H1 (cell line): Measurements from ENCODE around the gene GALK1. TPM values are rescaled to one million over a fixed set of nuclear protein-coding genes. Genes with fewer than 3 reads are reported as not detected.

Experiments
- CTCF ChIA-PET: fragments of 300-600 bp; sonication (Branson Sonifier 250); formaldehyde crosslinking; loops from one replicate; lab custom pipeline; 2021; ENCODE audit not compliant: partially characterized antibody; lab: Charles Lee
- POLR2A ChIA-PET: fragments of 300-600 bp; sonication (Branson Sonifier 250); formaldehyde crosslinking; loops from one replicate; lab custom pipeline; 2021; ENCODE audit warnings: inconsistent platforms; ENCODE audit not compliant: partially characterized antibody; lab: Charles Lee
- DNase-seq, 2 experiments: peaks; one replicate each; pipeline versions ENCODE4 v3.0.0 to v3.0.0-alpha.2; 2010 to 2022; ENCODE audit warnings: low spot score in 2 of 2, low read depth in 1 of 2, mixed read lengths in 1 of 2
- FAIRE-seq: peaks from 2 replicates; lab custom pipeline; 2011; peaks lifted over from hg19 to GRCh38; lab: Jason Lieb, UNC
- H2AFZ ChIP-seq: 2 replicates; pipeline ENCODE4 v1.8.1; 2012; ENCODE audit warnings: low read length, inconsistent platforms
- H2AK5ac ChIP-seq: 2 replicates; pipeline ENCODE4 v1.6.1; 2013; ENCODE audit warnings: low read depth, low read length
- H2BK120ac ChIP-seq: replicated peaks from 2 replicates; pipeline ENCODE3; 2013; ENCODE audit warnings: low read depth, low read length, inconsistent platforms
- H2BK12ac ChIP-seq: 2 replicates; pipeline ENCODE4 v1.6.1; 2013; ENCODE audit warnings: low read depth, low read length
- H2BK15ac ChIP-seq: 2 replicates; pipeline ENCODE4 v1.6.1; 2013; ENCODE audit warnings: low read length
- H2BK20ac ChIP-seq: 2 replicates; pipeline ENCODE4 v1.6.1; 2013; ENCODE audit warnings: low read length
- H2BK5ac ChIP-seq: 2 replicates; pipeline ENCODE4 v1.6.1; 2013; ENCODE audit warnings: low read depth, low read length
- H3K14ac ChIP-seq: 2 replicates; pipeline ENCODE4 v1.6.1; 2013; ENCODE audit warnings: inconsistent platforms; ENCODE audit not compliant: insufficient read length
- H3K18ac ChIP-seq: 2 replicates; pipeline ENCODE4 v1.6.1; 2013; ENCODE audit warnings: low read length; ENCODE audit errors: extremely low read depth
- H3K23ac ChIP-seq: 2 replicates; pipeline ENCODE4 v1.6.1; 2013; ENCODE audit warnings: inconsistent platforms; ENCODE audit not compliant: insufficient read length
- H3K23me2 ChIP-seq: 2 replicates; pipeline ENCODE4 v1.6.1; 2013; ENCODE audit warnings: low read depth, low read length
- H3K27ac ChIP-seq: 2 replicates; pipeline ENCODE4 v1.6.1; 2011; ENCODE audit warnings: low read depth, low read length, inconsistent platforms
- H3K27me3 ChIP-seq, 4 experiments: replicated peaks in 1 of 4; 1 replicate in 1 of 4; 2 replicates in 3 of 4; pipeline versions ENCODE4 v1.6.1 to v1.8.1; 2011 to 2013; ENCODE audit warnings: low read length in 3 of 4, mild to moderate bottlenecking in 3 of 4, inconsistent platforms in 2 of 4, mixed read lengths in 2 of 4, moderate library complexity in 1 of 4; ENCODE audit not compliant: control insufficient read depth in 3 of 4, insufficient read depth in 3 of 4; ENCODE audit errors: extremely low read depth in 1 of 4
- H3K36me3 ChIP-seq, 4 experiments: 2 replicates each; pipeline versions ENCODE4 v1.6.1 to v1.8.1; 2011 to 2013; ENCODE audit warnings: mild to moderate bottlenecking in 4 of 4, low read length in 3 of 4, moderate library complexity in 2 of 4, control low read depth in 1 of 4, inconsistent platforms in 1 of 4; ENCODE audit not compliant: insufficient read depth in 4 of 4, control insufficient read depth in 2 of 4
- H3K4ac ChIP-seq: replicated peaks from 2 replicates; pipeline ENCODE3; 2013; ENCODE audit warnings: low read length, low read depth, mixed read lengths, inconsistent platforms; ENCODE audit not compliant: insufficient read length
- H3K4me1 ChIP-seq, 4 experiments: replicated peaks in 1 of 4; 1 replicate in 1 of 4; 2 replicates in 3 of 4; pipeline versions ENCODE4 v1.6.1 to v1.8.1; 2011 to 2013; ENCODE audit warnings: low read length in 3 of 4, inconsistent platforms in 2 of 4, mixed read lengths in 1 of 4; ENCODE audit not compliant: insufficient read depth in 4 of 4, control insufficient read depth in 3 of 4
- H3K4me2 ChIP-seq, 2 experiments: 2 replicates each; pipeline versions ENCODE4 v1.6.1 to v1.8.1; 2011 to 2013; ENCODE audit warnings: low read depth in 2 of 2, low read length in 2 of 2, control low read depth in 1 of 2, inconsistent platforms in 1 of 2, mild to moderate bottlenecking in 1 of 2; ENCODE audit not compliant: insufficient read depth in 1 of 2
- H3K4me3 ChIP-seq, 4 experiments: fragments of 200-600, 300-600 bp in 1 of 4; sonication (generic), shearing (Covaris generic), sonication (Bioruptor Twin) in 1 of 4; 2 replicates each; pipeline versions ENCODE4 v1.5.1 to v1.8.1; 2011 to 2016; ENCODE audit warnings: low read length in 4 of 4, low read depth in 3 of 4, control low read depth in 2 of 4, inconsistent platforms in 2 of 4, mild to moderate bottlenecking in 2 of 4, mixed read lengths in 1 of 4, moderate library complexity in 1 of 4; ENCODE audit not compliant: insufficient read depth in 2 of 4; ENCODE audit errors: extremely low read depth in 1 of 4
- H3K56ac ChIP-seq: replicated peaks from 2 replicates; pipeline ENCODE3; 2013; ENCODE audit warnings: low read depth, mild to moderate bottlenecking, mixed read lengths, low read length, inconsistent platforms; ENCODE audit not compliant: insufficient read length
- H3K79me1 ChIP-seq: 2 replicates; pipeline ENCODE4 v1.6.1; 2013; ENCODE audit warnings: low read depth, low read length, control low read depth
- H3K79me2 ChIP-seq, 2 experiments: 2 replicates each; pipeline versions ENCODE4 v1.6.1 to v1.8.1; 2012 to 2013; ENCODE audit warnings: low read length in 2 of 2, mild to moderate bottlenecking in 2 of 2, inconsistent platforms in 1 of 2; ENCODE audit not compliant: insufficient read depth in 2 of 2, control insufficient read depth in 1 of 2
- H3K9ac ChIP-seq, 4 experiments: replicated peaks in 1 of 4; 1 replicate in 1 of 4; 2 replicates in 3 of 4; pipeline versions ENCODE4 v1.6.1 to v1.8.1; 2011 to 2013; ENCODE audit warnings: low read depth in 3 of 4, low read length in 3 of 4, control low read depth in 2 of 4, mild to moderate bottlenecking in 2 of 4, moderate library complexity in 2 of 4, inconsistent platforms in 1 of 4; ENCODE audit errors: extremely low read depth in 1 of 4
- H3K9me3 ChIP-seq, 2 experiments: 2 replicates each; pipeline versions ENCODE4 v1.6.1 to v1.8.1; 2012 to 2013; ENCODE audit warnings: mild to moderate bottlenecking in 2 of 2, moderate library complexity in 2 of 2, control low read depth in 1 of 2, inconsistent platforms in 1 of 2, low read depth in 1 of 2, low read length in 1 of 2, mixed read lengths in 1 of 2; ENCODE audit not compliant: insufficient read depth in 2 of 2
- H4K20me1 ChIP-seq, 2 experiments: replicated peaks in 1 of 2; 2 replicates each; pipeline versions ENCODE3 to v1.8.1; 2011 to 2013; ENCODE audit warnings: inconsistent platforms in 2 of 2, low read length in 2 of 2, mild to moderate bottlenecking in 1 of 2; ENCODE audit not compliant: insufficient read depth in 2 of 2, control insufficient read depth in 1 of 2
- H4K5ac ChIP-seq: 2 replicates; pipeline ENCODE4 v1.6.1; 2013; ENCODE audit warnings: low read length, low read depth, mixed read lengths, inconsistent platforms; ENCODE audit not compliant: insufficient read length
- H4K8ac ChIP-seq: 2 replicates; pipeline ENCODE4 v1.8.0; 2013; ENCODE audit warnings: mild to moderate bottlenecking, moderate library complexity, low read length, inconsistent platforms; ENCODE audit not compliant: insufficient read depth; ENCODE audit errors: extremely low read depth
- H4K91ac ChIP-seq: replicated peaks from 2 replicates; pipeline ENCODE3; 2013; ENCODE audit warnings: low read length, mixed read lengths, inconsistent platforms; ENCODE audit not compliant: insufficient read length
- CBX5 ChIP-seq: fragments of 300-800, 300-1000 bp; sonication (generic); IDR thresholded peaks from 2 replicates; pipeline ENCODE4 v1.7.1; 2016; ENCODE audit warnings: antibody characterized with exemption, low read length, low read depth
- CBX8 ChIP-seq: fragments of 300-800, 300-1000 bp; sonication (generic); IDR thresholded peaks from 2 replicates; pipeline ENCODE4 v1.7.1; 2016; ENCODE audit warnings: low read depth, low read length, borderline replicate concordance
- CREB1 ChIP-seq: IDR thresholded peaks from 2 replicates; pipeline ENCODE4 v1.6.1; 2012; ENCODE audit warnings: inconsistent platforms
- HDAC6 ChIP-seq: IDR thresholded peaks from one replicate; pipeline ENCODE4 v1.7.1; 2012; ENCODE audit warnings: low read depth, mild to moderate bottlenecking, inconsistent platforms, low read length, moderate library complexity
- KDM1A ChIP-seq: fragments of 200-600, 300-600 bp; sonication (generic); IDR thresholded peaks from 2 replicates; pipeline ENCODE4 v1.7.1; 2016; ENCODE audit warnings: mild to moderate bottlenecking, low read length, borderline replicate concordance
- NANOG ChIP-seq: IDR thresholded peaks from 2 replicates; pipeline ENCODE4 v1.6.1; 2011; ENCODE audit warnings: low read length, low read depth, mild to moderate bottlenecking, inconsistent platforms; ENCODE audit not compliant: insufficient read depth, poor library complexity, severe bottlenecking
- PHF8 ChIP-seq: fragments of 200-600 bp; sonication (generic); conservative IDR thresholded peaks from 2 replicates; pipeline ENCODE4 v1.7.1; 2012; ENCODE audit warnings: low read depth, mild to moderate bottlenecking, inconsistent platforms, low read length, moderate library complexity
- SAP30 ChIP-seq: fragments of 300-600 bp; sonication (generic); IDR thresholded peaks from 2 replicates; pipeline ENCODE4 v1.7.1; 2012; ENCODE audit warnings: low read length, moderate library complexity, mild to moderate bottlenecking, inconsistent platforms; ENCODE audit not compliant: insufficient read depth, insufficient replicate concordance
- TAF7 ChIP-seq: optimal IDR thresholded peaks from 2 replicates; pipeline ENCODE3; 2011; ENCODE audit warnings: low read depth, mild to moderate bottlenecking, inconsistent platforms, low read length, moderate library complexity, borderline replicate concordance
- WGBS, 2 experiments: shearing (Covaris generic) in 1 of 2; methylation state at CpG; one replicate each; pipeline versions ENCODE4 v1.1.6 to v1.1.7; 2013 to 2015; ENCODE audit warnings: low lambda C conversion rate in 2 of 2, mixed read lengths in 2 of 2, inconsistent platforms in 1 of 2, low coverage in 1 of 2, missing lambda C conversion rate in 1 of 2; ENCODE audit not compliant: insufficient replicate concordance in 2 of 2, insufficient coverage in 1 of 2, insufficient read length in 1 of 2; ENCODE audit errors: extremely low coverage in 1 of 2, missing lambda C conversion rate in 1 of 2; 5-methylcytosine and 5-hydroxymethylcytosine counted together
- polyA plus RNA-seq, 7 experiments: library from polyadenylated mRNA; depleted of rRNA in 3 of 7; stranded (reverse) in 5 of 7; unstranded in 2 of 7; fragments of >200 nt in 5 of 7; fragments of 200-250 nt in 2 of 7; gene quantifications; 1 replicate in 5 of 7; 2 replicates in 1 of 7; 4 replicates in 1 of 7; pipeline versions ENCODE4 v1.2.1 to v1.2.3, GENCODE V29; 2011 to 2013; ENCODE audit warnings: missing spikeins in 2 of 7, mixed read lengths in 2 of 7
- total RNA-seq: library from RNA; stranded (reverse); fragmentation: NEBNext Ultra II Directional; extraction: Animal tissue kit (Norgen Biotek cat#: 25700); gene quantifications from 2 replicates; pipeline ENCODE4 v1.2.1, GENCODE V29; 2021

Gene GALK1
- total and polyA plus RNA-seq, 2 of the 8 experiments (the other 6 are each of a cell fraction or from before 2014, with no cell fraction given), result 34.1 to 47.9 TPM

GRCh38 chr17:75733471-75733870 lies 31.5 kb downstream of the GALK1 start:
- H2BK20ac ChIP-seq, result no peak overlapping the region
- no peak overlapping the region for H3K4ac ChIP-seq
- no peak overlapping the region for H3K14ac ChIP-seq
- H3K27me3 ChIP-seq, result no peaks in the 10 kb centered on the region
- H3K23me2 ChIP-seq, result no peaks in the 10 kb centered on the region
- H2AFZ ChIP-seq, result no peak overlapping the region
- H4K20me1 ChIP-seq, result peaks cover 0 to 2% of the 10 kb centered on the region in 2 experiments
- no peak overlapping the region for H3K27ac ChIP-seq
- H4K5ac ChIP-seq, result no peak overlapping the region
- no peak overlapping the region for H2BK15ac ChIP-seq
- no peak overlapping the region for H3K9ac ChIP-seq
- no peak overlapping the region for H3K4me3 ChIP-seq
- no peaks in the 10 kb centered on the region for H3K36me3 ChIP-seq
- no peak overlapping the region for H3K4me2 ChIP-seq
- POLR2A ChIA-PET, result no interaction called here
- H3K79me1 ChIP-seq, result no peaks in the 10 kb centered on the region
- FAIRE-seq, result no peak
- no peak overlapping the region for H4K91ac ChIP-seq
- H3K4me1 ChIP-seq, result no peaks in the 10 kb centered on the region
- H2BK5ac ChIP-seq, result no peak overlapping the region
- no peak overlapping the region for H2AK5ac ChIP-seq
- 94% methylated on average over 12 of the region's 18 CpGs; no CpG with 5 or more reads in 1 of the 2 experiments for WGBS, 2 experiments
- no peak overlapping the region for H2BK120ac ChIP-seq
- no peak for DNase-seq
- H3K56ac ChIP-seq, result no peak overlapping the region
- no peak overlapping the region for H3K18ac ChIP-seq
- H2BK12ac ChIP-seq, result no peak overlapping the region
- peak overlapping the region; percentile 22; the same call in 1 of the 2 replicates for H4K8ac ChIP-seq
- no peaks in the 10 kb centered on the region for H3K79me2 ChIP-seq
- no peak overlapping the region for H3K23ac ChIP-seq
- CTCF ChIA-PET, result interaction anchor here (0.6 to 4.8 kb wide), 8 partner anchors 10 to 108 kb away, joined by 3 to 44 read pairs (median 3); no protein-coding TSS in a partner anchor
- H3K9me3 ChIP-seq, result no peaks in the 10 kb centered on the region
- TF ChIP-seq TAF7, result no peak
- TF ChIP-seq PHF8, result no peak
- no peak for TF ChIP-seq KDM1A
- TF ChIP-seq CBX5, result no peak
- no peak for TF ChIP-seq NANOG
- no peak for TF ChIP-seq HDAC6
- TF ChIP-seq SAP30, result no peak
- TF ChIP-seq CBX8, result no peak
- no peak for TF ChIP-seq CREB1
